GM12878 (cell line): ENCODE measurements around the gene LARGE1. TPM values are rescaled to one million over a fixed set of nuclear protein-coding genes. Genes with fewer than 3 reads are reported as not detected.

Experiments
- ATAC-seq: fragments of 200-7000 bp; cut with Tn5 transposase; 3 replicates; pipeline ENCODE4 v1.9.1; 2020; ENCODE audit warnings: mild to moderate bottlenecking, moderate library complexity
- BruUV-seq: library from RNA; stranded (reverse); fragments of 400-500 nt; replicated peaks from 2 replicates; lab custom pipeline; 2021; lab: Mats Ljungman, UMichigan
- CTCF ChIA-PET: fragments of 300-600 bp; sonication (Branson Sonifier 250); formaldehyde crosslinking; extraction: SDS; loops from one replicate; lab custom pipeline; 2021; ENCODE audit warnings: inconsistent platforms; lab: Yijun Ruan, JAX
- POLR2A ChIA-PET: fragments of 350-600 bp; formaldehyde crosslinking; extraction: SDS; loops from one replicate; lab custom pipeline; 2021; ENCODE audit warnings: inconsistent platforms; lab: Charles Lee
- RAD21 ChIA-PET: fragments of 300-600 bp; sonication (Branson Sonifier 250); formaldehyde crosslinking; loops from one replicate; lab custom pipeline; 2023; ENCODE audit warnings: antibody characterized with exemption; ENCODE audit not compliant: unreplicated experiment; lab: Charles Lee
- SMC1A ChIA-PET: fragments of 300-600 bp; sonication (Branson Sonifier 250); formaldehyde crosslinking; loops from one replicate; lab custom pipeline; 2023; ENCODE audit not compliant: unreplicated experiment, uncharacterized antibody; lab: Charles Lee
- DNase-seq: peaks from one replicate; pipeline ENCODE4 v3.0.0-alpha.2; 2011; ENCODE audit warnings: low read depth, low spot score
- FAIRE-seq: peaks from 3 replicates; lab custom pipeline; 2011; peaks lifted over from hg19 to GRCh38; lab: Jason Lieb, UNC
- H2AFZ ChIP-seq: 2 replicates; pipeline ENCODE4 v1.6.0; 2011; ENCODE audit warnings: low read depth, low read length, control low read depth; ENCODE audit not compliant: control insufficient read depth
- H3K27ac ChIP-seq: 2 replicates; pipeline ENCODE4 v1.5.1; 2011; ENCODE audit warnings: control low read depth; ENCODE audit not compliant: control insufficient read depth, insufficient read depth
- H3K27me3 ChIP-seq, 2 experiments: replicated peaks in 1 of 2; 2 replicates each; pipeline versions ENCODE4 v1.6.0 to v1.6.1; 2011; ENCODE audit warnings: low read length in 1 of 2; ENCODE audit not compliant: control insufficient read depth in 2 of 2, insufficient read depth in 2 of 2
- H3K36me3 ChIP-seq, 2 experiments: 2 replicates each; pipeline ENCODE4 v1.5.1; 2011; ENCODE audit warnings: low read length in 1 of 2; ENCODE audit not compliant: control insufficient read depth in 2 of 2, insufficient read depth in 2 of 2
- H3K4me1 ChIP-seq: 2 replicates; pipeline ENCODE4 v1.6.1; 2011; ENCODE audit warnings: mild to moderate bottlenecking, low read length, moderate library complexity, mixed read lengths; ENCODE audit not compliant: control insufficient read depth, insufficient read depth
- H3K4me2 ChIP-seq: 2 replicates; pipeline ENCODE4 v1.6.0; 2011; ENCODE audit warnings: control low read depth; ENCODE audit not compliant: control insufficient read depth, insufficient read depth
- H3K4me3 ChIP-seq: fragments of 200-600 bp; sonication (generic); 2 replicates; pipeline ENCODE4 v1.5.1; 2016
- H3K79me2 ChIP-seq: 2 replicates; pipeline ENCODE4 v1.6.0; 2011; ENCODE audit warnings: low read length; ENCODE audit not compliant: control insufficient read depth, insufficient read depth
- H3K9ac ChIP-seq: 2 replicates; pipeline ENCODE4 v1.8.0; 2011; ENCODE audit warnings: low read length, control low read depth, mixed read lengths; ENCODE audit not compliant: control insufficient read depth, insufficient read depth
- H3K9me3 ChIP-seq: replicated peaks from 3 replicates; pipeline ENCODE4 v1.5.1; 2011; ENCODE audit warnings: mild to moderate bottlenecking, low read length; ENCODE audit not compliant: control insufficient read depth, insufficient read depth
- H4K20me1 ChIP-seq: 2 replicates; pipeline ENCODE4 v1.6.0; 2011; ENCODE audit not compliant: control insufficient read depth, insufficient read depth
- CHD1 ChIP-seq: IDR thresholded peaks from 2 replicates; pipeline ENCODE4 v1.6.1; 2012; ENCODE audit warnings: low read depth, low read length, improper control_type of control experiment
- CHD2 ChIP-seq: IDR thresholded peaks from 2 replicates; pipeline ENCODE4 v1.6.1; 2011; ENCODE audit warnings: low read depth, low read length, improper control_type of control experiment, borderline replicate concordance
- IKZF1 ChIP-seq: fragments of 450-650 bp; conservative IDR thresholded peaks from 2 replicates; pipeline ENCODE4 v1.6.1; 2017; ENCODE audit warnings: antibody characterized with exemption, mild to moderate bottlenecking
- JUNB ChIP-seq: IDR thresholded peaks from 2 replicates; pipeline ENCODE4 v1.6.1; 2016; ENCODE audit warnings: antibody characterized with exemption, mild to moderate bottlenecking
- KDM1A ChIP-seq: fragments of 200-600 bp; sonication (generic); IDR thresholded peaks from 2 replicates; pipeline ENCODE4 v1.6.1; 2016; ENCODE audit warnings: borderline replicate concordance
- MEF2A ChIP-seq: IDR thresholded peaks from 2 replicates; pipeline ENCODE4 v1.6.1; 2011; ENCODE audit warnings: low read depth, mild to moderate bottlenecking, low read length, moderate library complexity; ENCODE audit not compliant: insufficient read depth
- MTA2 ChIP-seq: fragments of 450-650 bp; IDR thresholded peaks from 2 replicates; pipeline ENCODE4 v1.6.1; 2016; ENCODE audit warnings: low read depth, mild to moderate bottlenecking, moderate library complexity
- MXI1 ChIP-seq: fragments of 150-350 bp; IDR thresholded peaks from 2 replicates; pipeline ENCODE4 v1.6.1; 2011; ENCODE audit warnings: low read depth, mild to moderate bottlenecking, inconsistent platforms, low read length, improper control_type of control experiment
- MYC ChIP-seq: IDR thresholded peaks from 2 replicates; pipeline ENCODE4 v1.6.1; 2011; ENCODE audit warnings: mild to moderate bottlenecking, low read length, moderate library complexity, inconsistent platforms; ENCODE audit not compliant: insufficient read depth, insufficient replicate concordance, insufficient read length, severe bottlenecking
- NBN ChIP-seq: fragments of 450-650 bp; IDR thresholded peaks from 2 replicates; pipeline ENCODE4 v1.6.1; 2016
- RAD21 ChIP-seq: IDR thresholded peaks from 2 replicates; pipeline ENCODE4 v1.6.1; 2011; ENCODE audit warnings: mild to moderate bottlenecking, low read depth, low read length, moderate library complexity; ENCODE audit not compliant: insufficient read depth
- RFX5 ChIP-seq: IDR thresholded peaks from 2 replicates; pipeline ENCODE4 v1.6.1; 2011; ENCODE audit warnings: low read depth, low read length, improper control_type of control experiment
- SUZ12 ChIP-seq: fragments of 200-600 bp; sonication (generic); IDR thresholded peaks from one replicate; pipeline ENCODE4 v1.6.1; 2018; ENCODE audit warnings: antibody characterized with exemption, mild to moderate bottlenecking; ENCODE audit not compliant: unreplicated experiment
- TCF12 ChIP-seq: IDR thresholded peaks from 2 replicates; pipeline ENCODE4 v1.6.1; 2011; ENCODE audit warnings: low read depth, mild to moderate bottlenecking, low read length
- ZNF207 ChIP-seq: fragments of 450-650 bp; IDR thresholded peaks from 2 replicates; pipeline ENCODE4 v1.6.1; 2014; ENCODE audit warnings: antibody characterized with exemption, mild to moderate bottlenecking, borderline replicate concordance
- ZNF274 ChIP-seq: IDR thresholded peaks from one replicate; pipeline ENCODE4 v1.8.0; 2011; ENCODE audit not compliant: insufficient read length, insufficient read depth
- WGBS: methylation state at CpG from one replicate; pipeline ENCODE4 v1.1.6; 2016; ENCODE audit warnings: low lambda C conversion rate; ENCODE audit not compliant: insufficient replicate concordance, insufficient coverage; ENCODE audit errors: missing lambda C conversion rate; 5-methylcytosine and 5-hydroxymethylcytosine counted together
- in situ Hi-C: fragments of 300-500 bp; cut with MboI; formaldehyde crosslinking; loops from 9 replicates; pipeline ENCODE4 v1.14.3; 2018; ENCODE audit warnings: mixed read lengths
- intact Hi-C: fragments of 100-400 bp; cut with micrococcal nuclease; formaldehyde crosslinking; loops from one replicate; pipeline ENCODE4 v1.14.2; 2022; ENCODE audit not compliant: unreplicated experiment
- polyA plus RNA-seq, 11 experiments: library from polyadenylated mRNA; depleted of rRNA in 4 of 11; unstranded in 6 of 11; stranded (reverse) in 5 of 11; fragments of >200 nt; fragmentation: Nextera tagmentation in 4 of 11; fragmentation: Illumina TruSeq in 1 of 11; extraction: Ambion mirVana in 4 of 11; extraction: Trizol in 1 of 11; gene quantifications; 1 replicate in 1 of 11; 2 replicates in 10 of 11; pipeline versions ENCODE4 v1.2.1 to v1.2.3, GENCODE V29; 2011 to 2016; ENCODE audit warnings: inconsistent platforms in 2 of 11, missing spikeins in 2 of 11, low read depth in 1 of 11
- total RNA-seq, 4 experiments: library from RNA; depleted of rRNA in 3 of 4; stranded (reverse); fragments of >200 nt in 3 of 4; fragmentation: Illumina TruSeq in 1 of 4; extraction: Trizol in 1 of 4; gene quantifications; 2 replicates each; pipeline versions ENCODE4 v1.2.1 to v1.2.3, GENCODE V29; 2013 to 2021
- TF ChIP-seq, protein P1 (sequence below): fragments of 450-650 bp; formaldehyde crosslinking; IDR thresholded peaks from 2 replicates; pipeline ENCODE4 v1.4.0; 2020; ENCODE audit warnings: mild to moderate bottlenecking, moderate library complexity
- TF ChIP-seq, protein P2 (sequence below): IDR thresholded peaks from 2 replicates; pipeline ENCODE4 v1.6.1; 2012; ENCODE audit warnings: low read depth, low read length, improper control_type of control experiment
- TF ChIP-seq, protein P3 (sequence below): fragments of 450-650 bp; IDR thresholded peaks from 2 replicates; pipeline ENCODE4 v1.6.1; 2016; ENCODE audit warnings: mild to moderate bottlenecking

The LARGE1 gene
- total and polyA plus RNA-seq, 10 of the 15 experiments (the other 5 are each of a cell fraction or from before 2014, with no cell fraction given): 3.2 to 41.4 (median 17.3) TPM

DNA sequence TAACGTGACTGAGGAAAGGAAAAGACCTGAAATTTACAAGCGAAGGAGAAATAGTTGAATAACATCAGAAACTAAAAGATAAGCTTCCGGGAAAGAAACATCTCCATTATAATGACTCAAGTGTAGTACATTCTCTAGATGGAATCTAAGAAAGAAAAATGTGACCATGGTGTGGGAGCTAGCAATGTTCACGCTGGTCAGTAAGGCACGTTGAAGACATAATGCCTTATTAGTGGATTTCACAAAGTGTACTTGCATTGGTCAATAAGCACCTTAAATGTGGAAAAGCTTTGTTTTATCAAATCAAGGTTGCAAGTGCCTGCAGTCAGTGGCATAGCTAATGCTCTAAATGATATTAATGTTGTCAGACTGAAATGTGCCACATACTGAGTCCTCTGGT lies 2.8 kb upstream of the LARGE1 start:
- no peak for FAIRE-seq
- Histone ChIP-seq H3K27me3 (peaks cover 0 to 1% of the 10 kb centered on the region in 2 experiments; a peak in 2 of 4 replicates), H3K4me1 (peaks cover 3% of the 10 kb centered on the region; the same call in 1 of the 2 replicates), H3K36me3 (no peaks in the 10 kb centered on the region), H3K9ac (no peak overlapping the region), H3K9me3 (no peaks in the 10 kb centered on the region), H4K20me1 (no peaks in the 10 kb centered on the region), H3K4me3 (0 out of 2 replicates have a peak overlapping the region, but pooled peaks have one; percentile 93), H3K27ac (no peak overlapping the region), H3K79me2 (peaks cover 21% of the 10 kb centered on the region), H3K4me2 (peak overlapping the region; percentile 100), H2AFZ (no peak overlapping the region)
- 9% methylated on average over 5 of the region's 5 CpGs for WGBS
- no peak for DNase-seq
- CTCF ChIA-PET: interaction anchor here (0.5 to 3.2 kb wide), 29 partner anchors 9 to 1308 kb away, joined by 3 to 17 read pairs (median 4); no protein-coding TSS in a partner anchor
- in situ Hi-C loops (loop anchor here (10.0 kb wide), 1 partner anchor 1222 kb away; no protein-coding TSS in a partner anchor), intact Hi-C loops (loop anchor here (2.0 to 5.0 kb wide), 3 partner anchors 188 to 1234 kb away; no protein-coding TSS in a partner anchor)
- RAD21 ChIA-PET: interaction anchor here (0.5 to 3.3 kb wide), 14 partner anchors 9 to 1228 kb away, joined by 3 to 18 read pairs (median 4); no protein-coding TSS in a partner anchor
- BruUV-seq: no TSS peak
- POLR2A ChIA-PET: interaction anchor here (0.8 to 1.6 kb wide), 2 partner anchors 622 to 623 kb away, joined by 4 to 5 read pairs; no protein-coding TSS in a partner anchor
- TF ChIP-seq, protein P1, sequence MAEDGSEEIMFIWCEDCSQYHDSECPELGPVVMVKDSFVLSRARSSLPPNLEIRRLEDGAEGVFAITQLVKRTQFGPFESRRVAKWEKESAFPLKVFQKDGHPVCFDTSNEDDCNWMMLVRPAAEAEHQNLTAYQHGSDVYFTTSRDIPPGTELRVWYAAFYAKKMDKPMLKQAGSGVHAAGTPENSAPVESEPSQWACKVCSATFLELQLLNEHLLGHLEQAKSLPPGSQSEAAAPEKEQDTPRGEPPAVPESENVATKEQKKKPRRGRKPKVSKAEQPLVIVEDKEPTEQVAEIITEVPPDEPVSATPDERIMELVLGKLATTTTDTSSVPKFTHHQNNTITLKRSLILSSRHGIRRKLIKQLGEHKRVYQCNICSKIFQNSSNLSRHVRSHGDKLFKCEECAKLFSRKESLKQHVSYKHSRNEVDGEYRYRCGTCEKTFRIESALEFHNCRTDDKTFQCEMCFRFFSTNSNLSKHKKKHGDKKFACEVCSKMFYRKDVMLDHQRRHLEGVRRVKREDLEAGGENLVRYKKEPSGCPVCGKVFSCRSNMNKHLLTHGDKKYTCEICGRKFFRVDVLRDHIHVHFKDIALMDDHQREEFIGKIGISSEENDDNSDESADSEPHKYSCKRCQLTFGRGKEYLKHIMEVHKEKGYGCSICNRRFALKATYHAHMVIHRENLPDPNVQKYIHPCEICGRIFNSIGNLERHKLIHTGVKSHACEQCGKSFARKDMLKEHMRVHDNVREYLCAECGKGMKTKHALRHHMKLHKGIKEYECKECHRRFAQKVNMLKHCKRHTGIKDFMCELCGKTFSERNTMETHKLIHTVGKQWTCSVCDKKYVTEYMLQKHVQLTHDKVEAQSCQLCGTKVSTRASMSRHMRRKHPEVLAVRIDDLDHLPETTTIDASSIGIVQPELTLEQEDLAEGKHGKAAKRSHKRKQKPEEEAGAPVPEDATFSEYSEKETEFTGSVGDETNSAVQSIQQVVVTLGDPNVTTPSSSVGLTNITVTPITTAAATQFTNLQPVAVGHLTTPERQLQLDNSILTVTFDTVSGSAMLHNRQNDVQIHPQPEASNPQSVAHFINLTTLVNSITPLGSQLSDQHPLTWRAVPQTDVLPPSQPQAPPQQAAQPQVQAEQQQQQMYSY (CRISPR knock-in tag): no peak
- no peak for TF ChIP-seq RFX5
- no peak for TF ChIP-seq MEF2A
- no peak for TF ChIP-seq CHD1
- TF ChIP-seq NBN: no peak
- TF ChIP-seq KDM1A: no peak
- TF ChIP-seq, protein P2, sequence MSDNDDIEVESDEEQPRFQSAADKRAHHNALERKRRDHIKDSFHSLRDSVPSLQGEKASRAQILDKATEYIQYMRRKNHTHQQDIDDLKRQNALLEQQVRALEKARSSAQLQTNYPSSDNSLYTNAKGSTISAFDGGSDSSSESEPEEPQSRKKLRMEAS: no peak
- TF ChIP-seq MXI1: no peak
- TF ChIP-seq SUZ12: no peak
- no peak for TF ChIP-seq TCF12
- no peak for TF ChIP-seq ZNF207
- TF ChIP-seq, protein P3, sequence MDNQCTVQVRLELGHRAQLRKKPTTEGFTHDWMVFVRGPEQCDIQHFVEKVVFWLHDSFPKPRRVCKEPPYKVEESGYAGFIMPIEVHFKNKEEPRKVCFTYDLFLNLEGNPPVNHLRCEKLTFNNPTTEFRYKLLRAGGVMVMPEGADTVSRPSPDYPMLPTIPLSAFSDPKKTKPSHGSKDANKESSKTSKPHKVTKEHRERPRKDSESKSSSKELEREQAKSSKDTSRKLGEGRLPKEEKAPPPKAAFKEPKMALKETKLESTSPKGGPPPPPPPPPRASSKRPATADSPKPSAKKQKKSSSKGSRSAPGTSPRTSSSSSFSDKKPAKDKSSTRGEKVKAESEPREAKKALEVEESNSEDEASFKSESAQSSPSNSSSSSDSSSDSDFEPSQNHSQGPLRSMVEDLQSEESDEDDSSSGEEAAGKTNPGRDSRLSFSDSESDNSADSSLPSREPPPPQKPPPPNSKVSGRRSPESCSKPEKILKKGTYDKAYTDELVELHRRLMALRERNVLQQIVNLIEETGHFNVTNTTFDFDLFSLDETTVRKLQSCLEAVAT: no peak
- no peak for TF ChIP-seq CHD2
- no peak for TF ChIP-seq ZNF274
- TF ChIP-seq IKZF1: no peak
- no peak for TF ChIP-seq RAD21
- no peak for TF ChIP-seq MTA2
- no peak for TF ChIP-seq MYC
- no peak for TF ChIP-seq JUNB
- no peak for ATAC-seq
- SMC1A ChIA-PET: interaction anchor here (0.8 to 2.7 kb wide), 19 partner anchors 9 to 1308 kb away, joined by 3 to 13 read pairs (median 3); no protein-coding TSS in a partner anchor
